HL-60 (cell line): ENCODE measurements around the gene KLHDC4.

Source experiments
- CTCF ChIP-seq: IDR thresholded peaks from one replicate; pipeline ENCODE4 v1.5.1; 2011; ENCODE audit warnings: low read length, control low read depth, inconsistent platforms; ENCODE audit not compliant: insufficient read depth
- GABPA ChIP-seq: IDR thresholded peaks from 2 replicates; pipeline ENCODE4 v1.6.1; 2012; ENCODE audit warnings: low read depth
- POLR2AphosphoS5 ChIP-seq: IDR thresholded peaks from 2 replicates; pipeline ENCODE4 v1.6.1; 2012; ENCODE audit warnings: low read depth
- SPI1 ChIP-seq: IDR thresholded peaks from 2 replicates; pipeline ENCODE4 v1.6.1; 2012; ENCODE audit warnings: low read depth, mild to moderate bottlenecking, borderline replicate concordance
- TF ChIP-seq, protein P1 (sequence below): IDR thresholded peaks from 2 replicates; pipeline ENCODE4 v1.6.1; 2012; ENCODE audit warnings: low read depth; ENCODE audit not compliant: insufficient replicate concordance

DNA sequence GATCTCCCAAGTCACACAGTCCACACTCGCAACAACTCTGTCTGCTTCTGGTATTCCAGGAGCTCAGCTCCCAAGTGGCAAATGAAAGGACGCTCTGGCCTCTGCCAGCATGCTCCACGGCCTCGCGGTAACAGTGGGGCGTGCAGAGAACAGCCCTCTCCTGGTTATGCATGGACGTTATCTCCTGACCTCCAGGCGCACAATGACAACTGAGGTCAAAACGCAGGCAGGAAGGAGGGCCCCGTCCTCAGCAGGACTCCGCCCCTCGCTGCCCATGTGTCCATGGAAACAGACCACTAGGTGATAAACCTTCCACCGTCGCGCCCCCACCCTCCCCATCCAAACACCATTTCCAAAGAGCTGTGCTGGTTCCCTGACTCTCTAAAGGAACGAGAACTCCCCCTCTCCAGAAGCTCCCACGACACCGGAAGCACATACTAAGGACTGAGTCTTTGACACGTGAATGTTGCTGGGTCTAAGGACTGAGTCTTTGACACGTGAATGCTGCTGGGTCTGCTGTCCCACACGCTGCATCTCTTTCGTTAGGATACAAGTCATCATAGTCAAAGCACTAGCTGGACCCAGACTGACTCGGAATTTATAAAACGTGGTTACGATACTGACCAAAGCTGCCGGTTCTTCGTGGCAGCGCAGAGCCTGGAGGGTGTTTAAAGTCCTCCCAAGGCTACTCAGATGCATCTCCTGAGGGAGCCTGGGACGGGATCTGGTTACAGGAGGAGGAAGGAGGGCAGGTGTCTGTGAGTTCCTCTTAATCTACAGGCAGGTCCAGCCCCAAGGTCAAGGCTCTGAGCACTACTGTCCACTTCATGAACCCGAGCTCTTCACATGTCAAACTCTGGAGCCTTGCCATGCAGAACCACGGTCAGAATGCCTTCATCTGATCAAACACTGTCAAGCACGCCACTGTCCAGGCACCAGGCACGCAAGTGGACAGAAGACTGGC, 43.9 kb downstream of the KLHDC4 start:
- TF ChIP-seq CTCF (no peak), SPI1 (no peak), GABPA (no peak), POLR2AphosphoS5 (no peak)
- TF ChIP-seq, protein P1, sequence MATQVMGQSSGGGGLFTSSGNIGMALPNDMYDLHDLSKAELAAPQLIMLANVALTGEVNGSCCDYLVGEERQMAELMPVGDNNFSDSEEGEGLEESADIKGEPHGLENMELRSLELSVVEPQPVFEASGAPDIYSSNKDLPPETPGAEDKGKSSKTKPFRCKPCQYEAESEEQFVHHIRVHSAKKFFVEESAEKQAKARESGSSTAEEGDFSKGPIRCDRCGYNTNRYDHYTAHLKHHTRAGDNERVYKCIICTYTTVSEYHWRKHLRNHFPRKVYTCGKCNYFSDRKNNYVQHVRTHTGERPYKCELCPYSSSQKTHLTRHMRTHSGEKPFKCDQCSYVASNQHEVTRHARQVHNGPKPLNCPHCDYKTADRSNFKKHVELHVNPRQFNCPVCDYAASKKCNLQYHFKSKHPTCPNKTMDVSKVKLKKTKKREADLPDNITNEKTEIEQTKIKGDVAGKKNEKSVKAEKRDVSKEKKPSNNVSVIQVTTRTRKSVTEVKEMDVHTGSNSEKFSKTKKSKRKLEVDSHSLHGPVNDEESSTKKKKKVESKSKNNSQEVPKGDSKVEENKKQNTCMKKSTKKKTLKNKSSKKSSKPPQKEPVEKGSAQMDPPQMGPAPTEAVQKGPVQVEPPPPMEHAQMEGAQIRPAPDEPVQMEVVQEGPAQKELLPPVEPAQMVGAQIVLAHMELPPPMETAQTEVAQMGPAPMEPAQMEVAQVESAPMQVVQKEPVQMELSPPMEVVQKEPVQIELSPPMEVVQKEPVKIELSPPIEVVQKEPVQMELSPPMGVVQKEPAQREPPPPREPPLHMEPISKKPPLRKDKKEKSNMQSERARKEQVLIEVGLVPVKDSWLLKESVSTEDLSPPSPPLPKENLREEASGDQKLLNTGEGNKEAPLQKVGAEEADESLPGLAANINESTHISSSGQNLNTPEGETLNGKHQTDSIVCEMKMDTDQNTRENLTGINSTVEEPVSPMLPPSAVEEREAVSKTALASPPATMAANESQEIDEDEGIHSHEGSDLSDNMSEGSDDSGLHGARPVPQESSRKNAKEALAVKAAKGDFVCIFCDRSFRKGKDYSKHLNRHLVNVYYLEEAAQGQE: no peak
